K562 (cell line): ENCODE data around the gene FYB1. TPM values are rescaled to one million over a fixed set of nuclear protein-coding genes. Genes with fewer than 3 reads are reported as not detected.
A peak's percentile ranks its signal among the peaks of the same experiment; 100 is the strongest.

Source experiments
- ATAC-seq: fragments of 200-7000 bp; cut with Tn5 transposase; 3 replicates; pipeline ENCODE4 v1.9.1; 2020; ENCODE audit warnings: moderate library complexity
- BruUV-seq: library from RNA; stranded (reverse); fragments of 400-500 nt; replicated peaks from 2 replicates; lab custom pipeline; 2021; lab: Mats Ljungman, UMichigan
- CTCF ChIA-PET: fragments of 300-600 bp; formaldehyde crosslinking; extraction: SDS; loops from one replicate; lab custom pipeline; 2021; ENCODE audit warnings: low intra/inter-chr PET ratio; lab: Yijun Ruan, JAX
- POLR2A ChIA-PET: fragments of 300-600, 350-650 bp; sonication (Branson Sonifier 250); formaldehyde crosslinking; extraction: SDS; loops from one replicate; lab custom pipeline; 2021; ENCODE audit warnings: antibody characterized with exemption, inconsistent platforms; lab: Yijun Ruan, JAX
- DNase-seq, 4 experiments: peaks; one replicate each; pipeline versions ENCODE4 v3.0.0 to v3.0.0-alpha.2; 2011 to 2018; ENCODE audit warnings: low spot score in 3 of 4, mixed read lengths in 3 of 4; ENCODE audit errors: extremely low read depth in 1 of 4
- FAIRE-seq: peaks from 2 replicates; lab custom pipeline; 2011; peaks lifted over from hg19 to GRCh38; lab: Jason Lieb, UNC
- H2AFZ ChIP-seq: 2 replicates; pipeline ENCODE4 v1.6.0; 2011; ENCODE audit warnings: low read depth, low read length, control low read depth, inconsistent platforms
- H3K27ac ChIP-seq: fragments of 200-600 bp; 3 replicates; pipeline ENCODE4 v1.8.0; 2011; ENCODE audit warnings: low read depth, mild to moderate bottlenecking, control low read depth, inconsistent platforms, low read length, moderate library complexity, mixed read lengths; ENCODE audit errors: extremely low read depth
- H3K27me3 ChIP-seq, 2 experiments: fragments of 300-600 bp in 1 of 2; 2 replicates in 1 of 2; 3 replicates in 1 of 2; pipeline versions ENCODE4 v1.6.0 to v1.8.0; 2011; ENCODE audit warnings: inconsistent platforms in 2 of 2, low read length in 2 of 2, mild to moderate bottlenecking in 1 of 2, mixed read lengths in 1 of 2, moderate library complexity in 1 of 2; ENCODE audit not compliant: control insufficient read depth in 2 of 2, insufficient read depth in 2 of 2
- H3K36me3 ChIP-seq: fragments of 300-600 bp; 3 replicates; pipeline ENCODE4 v1.8.0; 2011; ENCODE audit warnings: mild to moderate bottlenecking, low read length, inconsistent platforms; ENCODE audit not compliant: control insufficient read depth, insufficient read depth
- H3K4me1 ChIP-seq, 2 experiments: fragments of 200-600 bp in 1 of 2; replicated peaks in 1 of 2; 2 replicates in 1 of 2; 3 replicates in 1 of 2; pipeline versions ENCODE4 v1.5.1 to v1.8.0; 2011; ENCODE audit warnings: inconsistent platforms in 2 of 2, low read length in 2 of 2, mild to moderate bottlenecking in 1 of 2, mixed read lengths in 1 of 2, moderate library complexity in 1 of 2; ENCODE audit not compliant: control insufficient read depth in 2 of 2, insufficient read depth in 2 of 2
- H3K4me2 ChIP-seq: 2 replicates; pipeline ENCODE4 v1.6.1; 2011; ENCODE audit warnings: low read length, control low read depth, inconsistent platforms, mixed read lengths; ENCODE audit not compliant: insufficient read depth
- H3K4me3 ChIP-seq: fragments of 200-600 bp; sonication (generic), shearing (Covaris generic); 2 replicates; pipeline ENCODE4 v1.5.1; 2016; ENCODE audit warnings: control low read depth, inconsistent platforms
- H3K79me2 ChIP-seq: fragments of 200-600 bp; 3 replicates; pipeline ENCODE4 v1.8.0; 2011; ENCODE audit warnings: low read length, inconsistent platforms; ENCODE audit not compliant: control insufficient read depth, insufficient read depth
- H3K9ac ChIP-seq, 2 experiments: 2 replicates each; pipeline versions ENCODE4 v1.6.0 to v1.6.1; 2011; ENCODE audit warnings: low read depth in 2 of 2, low read length in 2 of 2, control low read depth in 1 of 2, inconsistent platforms in 1 of 2, mild to moderate bottlenecking in 1 of 2, mixed read lengths in 1 of 2; ENCODE audit not compliant: insufficient read depth in 1 of 2
- H3K9me1 ChIP-seq: one replicate; pipeline ENCODE4 v1.6.0; 2011; ENCODE audit warnings: inconsistent platforms, mild to moderate bottlenecking, low read length, moderate library complexity; ENCODE audit not compliant: control insufficient read depth, insufficient read depth
- H3K9me3 ChIP-seq: replicated peaks from 2 replicates; pipeline ENCODE4 v1.5.1; 2011; ENCODE audit warnings: low read depth, low read length, inconsistent platforms; ENCODE audit not compliant: control insufficient read depth, insufficient read depth
- H4K20me1 ChIP-seq: replicated peaks from 2 replicates; pipeline ENCODE4 v1.6.1; 2011; ENCODE audit warnings: low read length, inconsistent platforms, mixed read lengths; ENCODE audit not compliant: control insufficient read depth, insufficient read depth
- ETV5 ChIP-seq: sonication (generic); formaldehyde crosslinking; IDR thresholded peaks from 2 replicates; pipeline ENCODE4 v1.4.0; 2020; ENCODE audit warnings: low read depth, mild to moderate bottlenecking, missing genetic modification reagents
- FOXJ2 ChIP-seq: fragments of 200-800 bp; sonication (Bioruptor generic); IDR thresholded peaks from 2 replicates; pipeline ENCODE4 v1.6.1; 2016; ENCODE audit warnings: missing genetic modification characterization, missing compliant biosample characterization
- PHB2 ChIP-seq: fragments of 450-650 bp; IDR thresholded peaks from 2 replicates; pipeline ENCODE4 v1.6.1; 2017; ENCODE audit warnings: low read depth
- SIRT6 ChIP-seq: IDR thresholded peaks from one replicate; pipeline ENCODE4 v1.6.1; 2012; ENCODE audit warnings: low read depth, mild to moderate bottlenecking, control low read depth, inconsistent platforms, low read length, moderate library complexity
- STAT5A ChIP-seq: IDR thresholded peaks from 2 replicates; pipeline ENCODE4 v1.6.1; 2012; ENCODE audit warnings: low read length, inconsistent platforms, borderline replicate concordance
- WGBS: fragments of 100-300 bp; shearing (Covaris generic); methylation state at CpG from one replicate; pipeline ENCODE4 v1.1.6; 2016; ENCODE audit warnings: low coverage, mixed read lengths; ENCODE audit not compliant: insufficient coverage; ENCODE audit errors: missing lambda C conversion rate; 5-methylcytosine and 5-hydroxymethylcytosine counted together
- in situ Hi-C: fragments of 300-500 bp; cut with MboI; formaldehyde crosslinking; loops from 4 replicates; pipeline ENCODE4 v1.15.0; 2018; ENCODE audit warnings: inconsistent platforms, mixed read lengths
- intact Hi-C: fragments of 100-400 bp; cut with micrococcal nuclease; formaldehyde crosslinking; loops from 2 replicates; pipeline ENCODE4 v1.14.2; 2022
- polyA plus RNA-seq, 8 experiments: library from polyadenylated mRNA; depleted of rRNA in 4 of 8; stranded (reverse) in 5 of 8; unstranded in 3 of 8; fragments of >200 nt; fragmentation: Nextera tagmentation in 2 of 8; fragmentation: Illumina TruSeq in 1 of 8; extraction: Ambion mirVana in 2 of 8; extraction: Trizol in 1 of 8; gene quantifications; 2 replicates each; pipeline versions ENCODE4 v1.2.1 to v1.2.3, GENCODE V29; 2011 to 2014; ENCODE audit warnings: inconsistent platforms in 1 of 8, missing spikeins in 1 of 8
- total RNA-seq, 7 experiments: library from RNA; depleted of rRNA in 6 of 7; stranded (reverse); fragments of >200 nt in 6 of 7; fragmentation: Illumina TruSeq in 2 of 7; extraction: Trizol in 2 of 7; gene quantifications; 2 replicates each; pipeline versions ENCODE4 v1.2.1 to v1.2.3, GENCODE V29; 2011 to 2021; ENCODE audit warnings: low replicate concordance in 1 of 7
- TF ChIP-seq, protein P1 (sequence below): fragments of 450-650 bp; IDR thresholded peaks from 2 replicates; pipeline ENCODE4 v1.6.1; 2018; ENCODE audit not compliant: partially characterized antibody
- TF ChIP-seq, protein P2 (sequence below): fragments of 250-450 bp; sonication (Bioruptor Pico); IDR thresholded peaks from 2 replicates; pipeline ENCODE4 v1.4.0; 2020; ENCODE audit warnings: mild to moderate bottlenecking, moderate library complexity

FYB1 gene
- total and polyA plus RNA-seq, 9 of the 15 experiments (the other 6 are each of a cell fraction or from before 2014, with no cell fraction given), result 4.7 to 31.5 (median 9.7) TPM

DNA sequence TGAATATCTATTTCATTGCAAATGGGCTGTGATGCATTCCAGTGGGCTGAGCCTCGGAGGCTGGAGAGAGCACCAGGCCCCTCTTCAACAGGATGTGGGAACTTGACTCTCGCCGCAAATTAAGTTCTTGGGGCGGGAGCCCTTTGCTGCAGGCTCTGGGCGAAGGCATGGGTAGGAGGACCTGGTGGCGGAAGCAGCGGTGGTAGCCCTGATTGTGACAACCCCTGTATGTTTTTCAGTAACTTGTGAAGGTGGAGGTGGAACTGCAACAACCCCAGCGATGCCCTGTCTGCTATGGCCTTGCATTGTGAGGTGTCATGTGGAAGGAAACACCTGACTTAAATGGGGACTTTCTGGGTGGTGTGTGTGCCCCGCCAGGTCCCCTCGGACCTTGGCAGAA, 9.4 kb downstream of the FYB1 start (continued):
- TF ChIP-seq, protein P1, sequence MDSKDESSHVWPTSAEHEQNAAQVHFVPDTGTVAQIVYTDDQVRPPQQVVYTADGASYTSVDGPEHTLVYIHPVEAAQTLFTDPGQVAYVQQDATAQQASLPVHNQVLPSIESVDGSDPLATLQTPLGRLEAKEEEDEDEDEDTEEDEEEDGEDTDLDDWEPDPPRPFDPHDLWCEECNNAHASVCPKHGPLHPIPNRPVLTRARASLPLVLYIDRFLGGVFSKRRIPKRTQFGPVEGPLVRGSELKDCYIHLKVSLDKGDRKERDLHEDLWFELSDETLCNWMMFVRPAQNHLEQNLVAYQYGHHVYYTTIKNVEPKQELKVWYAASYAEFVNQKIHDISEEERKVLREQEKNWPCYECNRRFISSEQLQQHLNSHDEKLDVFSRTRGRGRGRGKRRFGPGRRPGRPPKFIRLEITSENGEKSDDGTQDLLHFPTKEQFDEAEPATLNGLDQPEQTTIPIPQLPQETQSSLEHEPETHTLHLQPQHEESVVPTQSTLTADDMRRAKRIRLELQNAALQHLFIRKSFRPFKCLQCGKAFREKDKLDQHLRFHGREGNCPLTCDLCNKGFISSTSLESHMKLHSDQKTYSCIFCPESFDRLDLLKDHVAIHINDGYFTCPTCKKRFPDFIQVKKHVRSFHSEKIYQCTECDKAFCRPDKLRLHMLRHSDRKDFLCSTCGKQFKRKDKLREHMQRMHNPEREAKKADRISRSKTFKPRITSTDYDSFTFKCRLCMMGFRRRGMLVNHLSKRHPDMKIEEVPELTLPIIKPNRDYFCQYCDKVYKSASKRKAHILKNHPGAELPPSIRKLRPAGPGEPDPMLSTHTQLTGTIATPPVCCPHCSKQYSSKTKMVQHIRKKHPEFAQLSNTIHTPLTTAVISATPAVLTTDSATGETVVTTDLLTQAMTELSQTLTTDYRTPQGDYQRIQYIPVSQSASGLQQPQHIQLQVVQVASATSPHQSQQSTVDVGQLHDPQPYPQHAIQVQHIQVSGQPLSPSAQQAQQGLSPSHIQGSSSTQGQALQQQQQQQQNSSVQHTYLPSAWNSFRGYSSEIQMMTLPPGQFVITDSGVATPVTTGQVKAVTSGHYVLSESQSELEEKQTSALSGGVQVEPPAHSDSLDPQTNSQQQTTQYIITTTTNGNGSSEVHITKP, result no peak
- TF ChIP-seq FOXJ2, result no peak
- no peak for TF ChIP-seq STAT5A
- TF ChIP-seq, protein P2, sequence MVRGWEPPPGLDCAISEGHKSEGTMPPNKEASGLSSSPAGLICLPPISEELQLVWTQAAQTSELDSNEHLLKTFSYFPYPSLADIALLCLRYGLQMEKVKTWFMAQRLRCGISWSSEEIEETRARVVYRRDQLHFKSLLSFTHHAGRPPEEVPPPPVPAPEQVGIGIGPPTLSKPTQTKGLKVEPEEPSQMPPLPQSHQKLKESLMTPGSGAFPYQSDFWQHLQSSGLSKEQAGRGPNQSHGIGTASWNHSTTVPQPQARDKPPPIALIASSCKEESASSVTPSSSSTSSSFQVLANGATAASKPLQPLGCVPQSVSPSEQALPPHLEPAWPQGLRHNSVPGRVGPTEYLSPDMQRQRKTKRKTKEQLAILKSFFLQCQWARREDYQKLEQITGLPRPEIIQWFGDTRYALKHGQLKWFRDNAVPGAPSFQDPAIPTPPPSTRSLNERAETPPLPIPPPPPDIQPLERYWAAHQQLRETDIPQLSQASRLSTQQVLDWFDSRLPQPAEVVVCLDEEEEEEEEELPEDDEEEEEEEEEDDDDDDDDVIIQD (CRISPR knock-in tag), result no peak
- no peak for TF ChIP-seq SIRT6

DNA sequence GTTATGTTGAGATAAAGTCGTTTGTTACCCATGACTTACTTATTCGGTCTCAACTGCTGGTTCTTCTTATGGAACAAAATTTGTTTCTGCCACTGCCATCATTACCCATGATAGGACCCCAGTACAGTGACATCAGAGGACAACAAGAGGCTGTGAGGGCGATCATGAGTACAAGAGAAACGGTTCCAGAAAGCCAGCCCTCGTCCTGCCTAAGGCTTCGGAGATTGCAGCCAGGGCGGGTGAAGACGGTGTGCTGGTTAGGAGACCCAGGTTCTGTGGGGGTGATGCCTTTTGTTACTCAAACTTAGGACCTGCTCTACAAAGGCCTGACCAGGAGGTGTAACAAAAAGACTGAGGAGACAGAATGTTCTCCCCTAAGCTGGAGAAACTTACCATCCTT, 10.9 kb downstream of the FYB1 start:
- intact Hi-C loops, result no loop called here
- in situ Hi-C loops, result no loop called here
- Histone ChIP-seq H3K9me1 (no peaks in the 10 kb centered on the region), H3K79me2 (no peaks in the 10 kb centered on the region), H3K9ac (no peak overlapping the region), H3K27me3 (no peaks in the 10 kb centered on the region), H3K4me2 (no peak overlapping the region), H4K20me1 (no peaks in the 10 kb centered on the region), H3K9me3 (no peaks in the 10 kb centered on the region), H2AFZ (peak overlapping the region; percentile 59), H3K4me1 (peaks cover 0 to 12% of the 10 kb centered on the region in 2 experiments; a peak in 3 of 5 replicates), H3K4me3 (no peak overlapping the region), H3K27ac (no peak overlapping the region), H3K36me3 (no peaks in the 10 kb centered on the region)
- FAIRE-seq, result no peak
- DNase-seq, result no peak
- 64% methylated on average over 8 of the region's 8 CpGs for WGBS
- no peak for ATAC-seq
- BruUV-seq, result no TSS peak
- TF ChIP-seq ETV5 (CRISPR knock-in tag) (no peak), PHB2 (no peak)
- CTCF ChIA-PET, result no interaction called here
- POLR2A ChIA-PET, result interaction anchor here (0.9 kb wide), 1 partner anchor 13 kb away, joined by 3 read pairs; no protein-coding TSS in a partner anchor
